Measurements from ENCODE around the gene TOMM40.
A peak's percentile ranks its signal among the peaks of the same experiment; 100 is the strongest.
"Not testable (repeated sequence)": the region's sequence is repeated elsewhere in the genome, so short reads cannot be mapped to it uniquely, and the experiment has no call there.

Gene TOMM40

GRCh38 chr19:44872661-44873060 lies 18.4 kb upstream of the TOMM40 start:
- no peak for DNase-seq

GRCh38 chr19:44874317-44874716 lies 16.7 kb upstream of the TOMM40 start:
- no peak for DNase-seq

GRCh38 chr19:44875666-44876451 lies 15.2 kb upstream of the TOMM40 start:
- no peak for DNase-seq

GRCh38 chr19:44876930-44877535 lies 14.0 kb upstream of the TOMM40 start:
- no peak for DNase-seq

GRCh38 chr19:44878120-44878865 lies 12.8 kb upstream of the TOMM40 start:
- DNase-seq, result no peak

- no peak for DNase-seq
Measured at GRCh38 chr19:44879309-44880065, 11.6 kb upstream of the TOMM40 start.

- no peak for DNase-seq
Measured at GRCh38 chr19:44882063-44882462, 9.0 kb upstream of the TOMM40 start.

GRCh38 chr19:44882619-44883397 lies 8.2 kb upstream of the TOMM40 start:
- not testable (repeated sequence) for DNase-seq

GRCh38 chr19:44883922-44884321 lies 7.1 kb upstream of the TOMM40 start:
- DNase-seq, result no peak

- DNase-seq, result no peak
Measured at GRCh38 chr19:44884566-44884965, 6.5 kb upstream of the TOMM40 start.

GRCh38 chr19:44886141-44886540 lies 4.9 kb upstream of the TOMM40 start:
- DNase-seq, result no peak

- DNase-seq, result no peak
Measured at GRCh38 chr19:44887648-44888047, 3.4 kb upstream of the TOMM40 start.

- DNase-seq, result not testable (repeated sequence)
Measured at GRCh38 chr19:44888335-44888734, 2.7 kb upstream of the TOMM40 start.

- no peak for DNase-seq
Measured at GRCh38 chr19:44889830-44890365, 1.2 kb upstream of the TOMM40 start.

- DNase-seq, result peak; percentile 100
Measured at GRCh38 chr19:44890366-44891015, 563 bp upstream of the TOMM40 start.

- DNase-seq, result no peak
Measured at GRCh38 chr19:44892932-44893331, 1.9 kb downstream of the TOMM40 start.

- DNase-seq, result no peak
Measured at GRCh38 chr19:44893332-44894051, 2.4 kb downstream of the TOMM40 start.

GRCh38 chr19:44894052-44894400 lies 3.0 kb downstream of the TOMM40 start:
- DNase-seq, result no peak

GRCh38 chr19:44894946-44895345 lies 3.9 kb downstream of the TOMM40 start:
- no peak for DNase-seq

- DNase-seq, result no peak
Measured at GRCh38 chr19:44897835-44898234, 6.8 kb downstream of the TOMM40 start.
